HEK293 (cell line): ENCODE data around the gene CYBRD1.
"Not testable (repeated sequence)": the region's sequence is repeated elsewhere in the genome, so short reads cannot be mapped to it uniquely, and the experiment has no call there.

ENCODE experiments used
- CTCF ChIA-PET: fragments of 350-600 bp; formaldehyde crosslinking; extraction: SDS; loops from one replicate; lab custom pipeline; 2021; ENCODE audit warnings: antibody characterized with exemption; lab: Yijun Ruan, JAX
- POLR2A ChIA-PET: fragments of 300-600 bp; formaldehyde crosslinking; extraction: SDS; loops from one replicate; lab custom pipeline; 2020; ENCODE audit warnings: antibody characterized with exemption, inconsistent platforms; lab: Yijun Ruan, JAX
- H3K27ac ChIP-seq: fragments of 200-500 bp; sonication (Bioruptor generic); 2 replicates; pipeline ENCODE4 v1.5.1; 2014; ENCODE audit warnings: low read depth, low read length, control low read depth, inconsistent platforms; ENCODE audit errors: extremely low read depth
- H3K36me3 ChIP-seq, 2 experiments: fragments of 200-500 bp in 1 of 2; sonication (Bioruptor generic) in 1 of 2; 1 replicate in 1 of 2; 2 replicates in 1 of 2; pipeline ENCODE4 v1.5.1; 2014 to 2017; ENCODE audit warnings: inconsistent platforms in 2 of 2, low read length in 2 of 2; ENCODE audit not compliant: control insufficient read depth in 2 of 2, insufficient read depth in 1 of 2
- H3K4me1 ChIP-seq: fragments of 200-500 bp; sonication (Bioruptor generic); 2 replicates; pipeline ENCODE4 v1.5.1; 2014; ENCODE audit warnings: mild to moderate bottlenecking, low read length, inconsistent platforms; ENCODE audit not compliant: control insufficient read depth, insufficient read depth
- H3K4me3 ChIP-seq: 2 replicates; pipeline ENCODE4 v1.5.1; 2011; ENCODE audit warnings: low read depth, mild to moderate bottlenecking, control low read depth, low read length, moderate library complexity
- H3K9me3 ChIP-seq: fragments of 200-500 bp; sonication (Bioruptor generic); 2 replicates; pipeline ENCODE4 v1.5.1; 2014; ENCODE audit warnings: low read depth, low read length, inconsistent platforms; ENCODE audit not compliant: control insufficient read depth, insufficient read depth
- KLF10 ChIP-seq: fragments of 450-650 bp; IDR thresholded peaks from 2 replicates; pipeline ENCODE4 v1.5.1; 2018; ENCODE audit warnings: missing biosample characterization, mild to moderate bottlenecking, missing genetic modification characterization
- KLF7 ChIP-seq: fragments of 450-650 bp; formaldehyde crosslinking; IDR thresholded peaks from 2 replicates; pipeline ENCODE4 v1.5.1; 2016; ENCODE audit warnings: missing biosample characterization, missing genetic modification characterization, borderline replicate concordance
- KLF9 ChIP-seq: fragments of 450-650 bp; formaldehyde crosslinking; IDR thresholded peaks from 2 replicates; pipeline ENCODE4 v1.5.1; 2016; ENCODE audit warnings: missing biosample characterization, missing genetic modification characterization, low read depth
- ZBTB1 ChIP-seq: fragments of 450-650 bp; formaldehyde crosslinking; IDR thresholded peaks from 2 replicates; pipeline ENCODE4 v1.5.1; 2016; ENCODE audit warnings: missing biosample characterization, missing genetic modification characterization
- ZBTB20 ChIP-seq: fragments of 450-650 bp; formaldehyde crosslinking; IDR thresholded peaks from 2 replicates; pipeline ENCODE4 v1.5.1; 2016; ENCODE audit warnings: missing biosample characterization, missing genetic modification characterization
- ZNF140 ChIP-seq: fragments of 450-650 bp; formaldehyde crosslinking; IDR thresholded peaks from 2 replicates; pipeline ENCODE4 v1.5.1; 2016; ENCODE audit warnings: missing biosample characterization, missing genetic modification characterization
- ZNF16 ChIP-seq: fragments of 450-650 bp; formaldehyde crosslinking; IDR thresholded peaks from 2 replicates; pipeline ENCODE4 v1.5.1; 2016; ENCODE audit warnings: low read depth, missing biosample characterization, missing genetic modification characterization
- ZNF223 ChIP-seq: fragments of 450-650 bp; formaldehyde crosslinking; IDR thresholded peaks from 2 replicates; pipeline ENCODE4 v1.5.1; 2016; ENCODE audit warnings: missing biosample characterization, missing genetic modification characterization
- ZNF266 ChIP-seq: fragments of 450-650 bp; formaldehyde crosslinking; IDR thresholded peaks from 2 replicates; pipeline ENCODE4 v1.5.1; 2016; ENCODE audit warnings: missing biosample characterization, missing genetic modification characterization, low read depth
- ZNF324 ChIP-seq: fragments of 450-650 bp; formaldehyde crosslinking; IDR thresholded peaks from 2 replicates; pipeline ENCODE4 v1.5.1; 2016; ENCODE audit warnings: missing biosample characterization, missing genetic modification characterization
- ZNF423 ChIP-seq: fragments of 450-650 bp; formaldehyde crosslinking; IDR thresholded peaks from 2 replicates; pipeline ENCODE4 v1.5.1; 2016; ENCODE audit warnings: missing biosample characterization, missing genetic modification characterization
- ZNF48 ChIP-seq: fragments of 450-650 bp; formaldehyde crosslinking; IDR thresholded peaks from 2 replicates; pipeline ENCODE4 v1.5.1; 2016; ENCODE audit warnings: missing biosample characterization, missing genetic modification characterization
- ZNF548 ChIP-seq: fragments of 450-650 bp; formaldehyde crosslinking; IDR thresholded peaks from 2 replicates; pipeline ENCODE4 v1.5.1; 2016; ENCODE audit warnings: missing biosample characterization, missing genetic modification characterization
- ZNF629 ChIP-seq: fragments of 450-650 bp; formaldehyde crosslinking; IDR thresholded peaks from 2 replicates; pipeline ENCODE4 v1.5.1; 2017; ENCODE audit warnings: missing biosample characterization, missing genetic modification characterization
- ZNF654 ChIP-seq: fragments of 450-650 bp; formaldehyde crosslinking; IDR thresholded peaks from 2 replicates; pipeline ENCODE4 v1.5.1; 2016; ENCODE audit warnings: low read depth, missing biosample characterization, missing genetic modification characterization
- ZNF837 ChIP-seq: fragments of 450-650 bp; formaldehyde crosslinking; IDR thresholded peaks from 2 replicates; pipeline ENCODE4 v1.5.1; 2016; ENCODE audit warnings: missing biosample characterization, missing genetic modification characterization
- ZSCAN16 ChIP-seq: fragments of 450-650 bp; formaldehyde crosslinking; IDR thresholded peaks from 2 replicates; pipeline ENCODE4 v1.5.1; 2016; ENCODE audit warnings: missing biosample characterization, missing genetic modification characterization
- TF ChIP-seq, protein P1 (sequence below): fragments of 450-650 bp; formaldehyde crosslinking; IDR thresholded peaks from 2 replicates; pipeline ENCODE4 v1.5.1; 2016; ENCODE audit warnings: missing biosample characterization, missing genetic modification characterization, low read depth
- TF ChIP-seq, protein P2 (sequence below): fragments of 450-650 bp; formaldehyde crosslinking; IDR thresholded peaks from 2 replicates; pipeline ENCODE4 v1.5.1; 2016; ENCODE audit warnings: missing biosample characterization, missing genetic modification characterization
- TF ChIP-seq, protein P3 (sequence below): fragments of 450-650 bp; formaldehyde crosslinking; IDR thresholded peaks from 2 replicates; pipeline ENCODE4 v1.5.1; 2016; ENCODE audit warnings: missing biosample characterization, missing genetic modification characterization

Gene CYBRD1

GRCh38 chr2:171531291-171531690, 9.0 kb downstream of the CYBRD1 start (continued):
- no peak for TF ChIP-seq ZNF423 (tag by site-specific recombination)
- no peak for TF ChIP-seq KLF10 (tag by site-specific recombination)
- TF ChIP-seq ZNF324 = no peak
- TF ChIP-seq KLF9 = no peak
- no peak for TF ChIP-seq ZNF629 (tag by site-specific recombination)
- TF ChIP-seq ZBTB20 (tag by site-specific recombination) = peak; percentile 57
- no peak for TF ChIP-seq ZNF548 (tag by site-specific recombination)
- TF ChIP-seq ZNF223 (tag by site-specific recombination) = no peak
- TF ChIP-seq ZNF654 (tag by site-specific recombination) = no peak
- TF ChIP-seq ZBTB1 (tag by site-specific recombination) = no peak
- TF ChIP-seq, protein P1, sequence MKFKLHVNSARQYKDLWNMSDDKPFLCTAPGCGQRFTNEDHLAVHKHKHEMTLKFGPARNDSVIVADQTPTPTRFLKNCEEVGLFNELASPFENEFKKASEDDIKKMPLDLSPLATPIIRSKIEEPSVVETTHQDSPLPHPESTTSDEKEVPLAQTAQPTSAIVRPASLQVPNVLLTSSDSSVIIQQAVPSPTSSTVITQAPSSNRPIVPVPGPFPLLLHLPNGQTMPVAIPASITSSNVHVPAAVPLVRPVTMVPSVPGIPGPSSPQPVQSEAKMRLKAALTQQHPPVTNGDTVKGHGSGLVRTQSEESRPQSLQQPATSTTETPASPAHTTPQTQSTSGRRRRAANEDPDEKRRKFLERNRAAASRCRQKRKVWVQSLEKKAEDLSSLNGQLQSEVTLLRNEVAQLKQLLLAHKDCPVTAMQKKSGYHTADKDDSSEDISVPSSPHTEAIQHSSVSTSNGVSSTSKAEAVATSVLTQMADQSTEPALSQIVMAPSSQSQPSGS = no peak

GRCh38 chr2:171531836-171532450, 9.7 kb downstream of the CYBRD1 start:
- Histone ChIP-seq H3K4me3 (no peak overlapping the region), H3K4me1 (0 out of 2 replicates have a peak, but pooled peaks cover 2% of the 10 kb centered on the region), H3K9me3 (no peaks in the 10 kb centered on the region), H3K27ac (no peak overlapping the region), H3K36me3 (no peaks in the 10 kb centered on the region)
- ChIA-PET CTCF (interaction anchor here (0.5 to 1.9 kb wide), 6 partner anchors 11 to 207 kb away, joined by 3 to 4 read pairs (median 4); no protein-coding TSS in a partner anchor), POLR2A (interaction anchor here (0.8 kb wide), 1 partner anchor 8 kb away, joined by 3 read pairs; no protein-coding TSS in a partner anchor)
- no peak for TF ChIP-seq ZNF266

- POLR2A ChIA-PET = no interaction called here
- Histone ChIP-seq H3K4me3 (no peak overlapping the region), H3K36me3 (no peaks in the 10 kb centered on the region), H3K27ac (no peak overlapping the region), H3K4me1 (0 out of 2 replicates have a peak, but pooled peaks cover 2% of the 10 kb centered on the region), H3K9me3 (no peaks in the 10 kb centered on the region)
- no peak for TF ChIP-seq ZSCAN16 (tag by site-specific recombination)
- no peak for TF ChIP-seq ZNF140 (tag by site-specific recombination)
- TF ChIP-seq KLF7 (tag by site-specific recombination) = no peak
- TF ChIP-seq, protein P2, sequence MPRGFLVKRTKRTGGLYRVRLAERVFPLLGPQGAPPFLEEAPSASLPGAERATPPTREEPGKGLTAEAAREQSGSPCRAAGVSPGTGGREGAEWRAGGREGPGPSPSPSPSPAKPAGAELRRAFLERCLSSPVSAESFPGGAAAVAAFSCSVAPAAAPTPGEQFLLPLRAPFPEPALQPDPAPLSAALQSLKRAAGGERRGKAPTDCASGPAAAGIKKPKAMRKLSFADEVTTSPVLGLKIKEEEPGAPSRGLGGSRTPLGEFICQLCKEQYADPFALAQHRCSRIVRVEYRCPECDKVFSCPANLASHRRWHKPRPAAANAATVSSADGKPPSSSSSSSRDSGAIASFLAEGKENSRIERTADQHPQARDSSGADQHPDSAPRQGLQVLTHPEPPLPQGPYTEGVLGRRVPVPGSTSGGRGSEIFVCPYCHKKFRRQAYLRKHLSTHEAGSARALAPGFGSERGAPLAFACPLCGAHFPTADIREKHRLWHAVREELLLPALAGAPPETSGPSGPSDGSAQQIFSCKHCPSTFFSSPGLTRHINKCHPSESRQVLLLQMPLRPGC (tag by site-specific recombination) = no peak
- TF ChIP-seq, protein P3, sequence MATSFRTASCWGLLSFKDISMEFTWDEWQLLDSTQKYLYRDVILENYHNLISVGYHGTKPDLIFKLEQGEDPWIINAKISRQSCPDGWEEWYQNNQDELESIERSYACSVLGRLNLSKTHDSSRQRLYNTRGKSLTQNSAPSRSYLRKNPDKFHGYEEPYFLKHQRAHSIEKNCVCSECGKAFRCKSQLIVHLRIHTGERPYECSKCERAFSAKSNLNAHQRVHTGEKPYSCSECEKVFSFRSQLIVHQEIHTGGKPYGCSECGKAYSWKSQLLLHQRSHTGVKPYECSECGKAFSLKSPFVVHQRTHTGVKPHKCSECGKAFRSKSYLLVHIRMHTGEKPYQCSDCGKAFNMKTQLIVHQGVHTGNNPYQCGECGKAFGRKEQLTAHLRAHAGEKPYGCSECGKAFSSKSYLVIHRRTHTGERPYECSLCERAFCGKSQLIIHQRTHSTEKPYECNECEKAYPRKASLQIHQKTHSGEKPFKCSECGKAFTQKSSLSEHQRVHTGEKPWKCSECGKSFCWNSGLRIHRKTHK = no peak
- TF ChIP-seq ZBTB20 (tag by site-specific recombination) = no peak
- TF ChIP-seq ZNF837 (tag by site-specific recombination) = no peak
- TF ChIP-seq ZBTB1 (tag by site-specific recombination) = no peak
- no peak for TF ChIP-seq ZNF48 (tag by site-specific recombination)
- no peak for TF ChIP-seq ZNF16 (tag by site-specific recombination)
- CTCF ChIA-PET = interaction anchor here (0.6 to 1.9 kb wide), 4 partner anchors 10 to 63 kb away, joined by 3 to 4 read pairs (median 3); no protein-coding TSS in a partner anchor
Measured at GRCh38 chr2:171533331-171533730, 11.1 kb downstream of the CYBRD1 start.

DNA sequence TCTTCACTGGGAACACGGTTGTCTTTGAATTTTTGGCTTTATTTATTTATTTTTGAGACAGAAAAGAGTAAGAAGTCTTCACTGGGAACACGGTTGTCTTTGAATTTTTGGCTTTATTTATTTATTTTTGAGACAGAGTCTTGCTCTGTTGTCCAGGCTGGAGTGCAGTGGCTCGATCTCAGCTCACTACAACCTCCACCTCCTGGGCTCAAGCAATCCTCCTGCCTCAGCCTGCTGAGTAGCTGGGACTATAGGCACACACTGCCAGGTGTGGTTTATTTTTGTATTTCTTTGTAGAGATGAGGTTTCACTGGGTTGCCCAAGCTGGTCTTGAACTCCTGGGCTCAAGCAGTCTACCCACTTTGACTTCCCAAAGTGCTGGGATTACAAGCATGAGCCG, 13.3 kb downstream of the CYBRD1 start:
- H3K27ac ChIP-seq, H3K4me3 ChIP-seq, POLR2A ChIA-PET, H3K9me3 ChIP-seq, CTCF ChIA-PET, H3K36me3 ChIP-seq, H3K4me1 ChIP-seq: not testable (repeated sequence)
